ENCODE results near the gene GADL1.

Gene GADL1

GRCh38 chr3:30875505-30875904 lies 19.0 kb downstream of the GADL1 start:
- no peak for DNase-seq (ENCODE audit: low read depth, low spot score)

GRCh38 chr3:30873671-30874070 lies 20.8 kb downstream of the GADL1 start:
- DNase-seq (ENCODE audit: low read depth, low spot score), result no peak

GRCh38 chr3:30872879-30873278 lies 21.6 kb downstream of the GADL1 start:
- no peak for DNase-seq (ENCODE audit: low read depth, low spot score)

- DNase-seq (ENCODE audit: low read depth, low spot score), result no peak
Measured at GRCh38 chr3:30871720-30872119, 22.7 kb downstream of the GADL1 start.

DNA sequence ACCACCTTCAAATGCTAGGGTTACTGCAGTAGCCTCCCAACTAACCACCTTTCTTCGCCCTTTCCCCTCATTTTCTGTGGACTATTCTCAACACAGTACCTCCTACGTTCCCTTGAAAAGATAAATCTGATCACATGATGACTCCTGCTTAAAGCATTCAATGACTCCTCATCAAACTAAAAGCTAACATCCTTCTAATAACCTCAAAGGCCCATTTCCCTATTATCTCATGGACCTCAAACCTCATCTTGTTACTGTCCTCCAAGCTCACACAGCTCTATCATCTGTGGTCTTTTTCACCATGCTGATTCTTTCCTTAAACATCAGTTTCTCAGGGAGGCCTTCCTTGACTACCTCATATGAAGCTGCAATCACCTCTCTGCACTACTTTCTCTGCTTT lies 29.6 kb downstream of the GADL1 start:
- no peak for DNase-seq (ENCODE audit: low read depth, low spot score)

DNA sequence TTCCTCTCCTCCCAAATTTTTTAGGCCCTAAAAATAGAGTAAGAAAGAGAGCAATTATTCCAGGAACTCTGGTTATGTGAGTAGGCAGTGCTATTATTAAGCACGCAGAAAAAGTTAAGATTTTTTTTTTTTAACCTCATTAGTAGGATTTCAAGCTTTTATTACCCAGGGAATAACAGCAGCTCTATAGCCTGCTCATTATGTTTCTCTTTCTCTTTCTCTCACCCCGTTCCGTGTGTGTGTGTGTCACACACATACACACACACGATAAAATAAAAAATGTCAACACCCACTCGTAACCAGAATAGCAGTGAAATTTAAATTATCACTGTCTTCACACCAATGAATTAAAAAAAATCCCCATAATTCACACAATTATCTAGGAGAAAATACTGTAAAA lies 30.3 kb downstream of the GADL1 start:
- no peak for DNase-seq (ENCODE audit: low read depth, low spot score)

- DNase-seq (ENCODE audit: low read depth, low spot score), result no peak
Measured at GRCh38 chr3:30862004-30862403, 32.5 kb downstream of the GADL1 start.

DNA sequence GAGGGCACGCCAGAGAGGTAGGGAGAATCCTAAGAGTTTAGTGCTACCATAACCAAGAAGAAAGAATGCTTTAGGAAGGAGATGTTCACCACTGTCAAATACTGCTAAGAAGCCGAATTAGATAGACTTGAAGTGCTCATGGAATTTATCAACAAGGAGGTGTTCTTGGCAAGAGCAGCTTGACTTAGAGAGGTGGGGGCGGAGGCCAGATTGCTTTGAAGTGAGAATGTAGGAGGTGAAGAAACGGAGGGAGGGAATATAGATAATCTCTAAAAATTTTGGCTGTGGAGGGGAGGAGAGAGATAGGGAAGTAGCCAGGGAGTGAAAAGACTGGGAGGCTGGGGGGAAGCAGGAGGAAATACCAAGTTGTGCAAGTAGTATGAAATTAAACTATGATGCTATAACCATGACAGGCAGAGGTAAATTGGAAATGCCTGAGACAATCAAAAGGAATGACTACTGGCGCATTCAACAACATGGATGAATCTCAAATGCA lies 35.5 kb downstream of the GADL1 start:
- no peak for DNase-seq (ENCODE audit: low read depth, low spot score)

DNA sequence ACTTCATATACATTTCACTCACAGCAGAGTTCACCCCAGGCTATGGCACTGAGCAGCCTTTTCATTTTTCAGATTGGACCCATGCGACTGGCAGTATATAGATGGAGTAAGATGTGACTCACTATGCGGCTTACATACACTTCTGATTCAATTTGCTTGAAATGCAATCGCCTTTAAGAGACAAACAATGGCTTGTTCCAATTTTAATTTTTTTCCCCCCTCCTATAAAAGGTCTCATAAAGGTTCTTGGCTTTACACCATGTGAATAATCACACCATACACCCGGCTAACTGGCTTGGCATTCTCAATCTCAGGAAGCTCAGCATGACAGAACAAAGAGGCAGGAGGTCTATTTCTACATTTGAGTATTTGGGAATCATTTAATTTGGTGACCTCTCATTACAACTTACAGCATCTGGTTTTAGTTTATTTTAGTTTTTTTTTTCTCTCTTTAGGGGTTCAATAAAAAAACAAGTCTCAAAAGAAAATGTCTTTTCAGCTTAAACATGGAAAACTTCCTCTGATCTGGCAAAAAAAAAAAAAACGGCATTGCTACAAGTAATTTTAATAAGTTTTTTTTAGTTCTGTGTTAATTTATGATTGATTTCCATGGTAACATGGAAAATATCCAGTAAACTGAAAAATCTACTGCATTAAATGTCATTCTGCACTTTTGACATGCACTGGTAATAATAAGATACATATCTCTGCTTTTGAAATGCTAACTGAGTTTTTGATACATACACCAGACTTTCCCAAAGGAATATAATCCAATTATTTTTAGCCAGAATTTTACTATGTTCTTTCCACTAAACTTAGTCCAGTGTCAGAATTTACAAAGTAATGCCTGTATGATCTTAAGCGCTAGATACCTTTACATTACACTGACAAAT lies 38.8 kb downstream of the GADL1 start:
- DNase-seq (ENCODE audit: low read depth, low spot score), result no peak

DNA sequence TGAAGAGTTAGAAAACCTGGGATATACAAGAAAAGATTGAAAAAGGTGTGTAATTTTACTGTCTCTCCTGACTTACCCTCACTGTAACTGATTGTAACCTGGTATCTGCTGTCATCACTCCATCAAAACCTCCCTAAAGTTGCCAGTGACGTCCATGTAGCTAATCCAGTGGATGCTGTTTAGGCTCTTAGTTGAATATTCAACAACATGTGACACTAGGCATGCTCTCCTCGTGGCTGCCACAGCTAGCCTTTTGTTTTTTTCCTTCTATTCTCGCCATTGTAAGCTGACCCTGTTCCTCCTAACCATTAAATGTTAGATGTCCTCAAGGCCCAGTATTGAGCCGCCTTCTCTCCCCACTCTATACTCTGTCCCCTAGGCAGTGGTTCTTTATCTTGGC lies 41.6 kb downstream of the GADL1 start:
- DNase-seq (ENCODE audit: low read depth, low spot score), result no peak

- no peak for DNase-seq (ENCODE audit: low read depth, low spot score)
Measured at GRCh38 chr3:30848087-30848779, 46.2 kb downstream of the GADL1 start.

DNA sequence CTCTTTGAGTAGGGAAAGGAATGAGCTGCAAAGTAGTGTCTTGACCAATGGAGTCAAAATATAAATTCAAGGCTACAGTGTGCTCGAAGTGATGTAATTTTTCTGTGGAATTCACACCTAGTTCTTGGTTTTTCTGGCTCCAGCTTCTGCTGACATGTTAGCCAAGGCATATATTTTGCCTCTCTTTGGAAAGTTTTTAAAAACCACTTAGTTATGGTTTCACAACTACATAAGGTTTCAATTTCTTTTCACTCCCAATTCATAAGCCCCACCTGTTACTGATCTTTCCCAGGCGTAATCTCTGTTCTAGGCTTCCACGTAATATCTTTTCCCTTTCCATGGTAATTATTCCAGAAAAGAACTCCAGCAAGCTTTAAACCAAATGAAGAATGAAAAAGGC lies 46.9 kb downstream of the GADL1 start:
- no peak for DNase-seq (ENCODE audit: low read depth, low spot score)

DNA sequence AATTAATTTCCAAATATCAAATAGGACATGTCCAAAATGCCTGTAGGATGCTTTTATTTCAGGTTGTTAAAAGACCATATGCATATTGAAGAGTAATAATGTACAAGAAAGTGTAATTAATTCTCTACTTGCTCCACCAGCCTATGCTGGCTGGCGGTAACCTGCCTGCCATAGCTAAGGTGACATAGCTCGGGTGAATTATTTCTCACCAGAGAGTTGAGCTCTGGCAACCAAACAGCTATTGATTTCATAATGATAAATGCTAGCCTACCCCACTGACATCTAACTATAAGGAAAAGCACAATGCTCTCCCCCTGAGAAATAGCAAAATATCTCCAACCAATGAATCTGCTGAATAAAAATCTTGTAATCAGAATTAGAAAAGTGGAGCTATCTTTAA lies 48.9 kb downstream of the GADL1 start:
- DNase-seq (ENCODE audit: low read depth, low spot score), result no peak

GRCh38 chr3:30843877-30844276 lies 50.6 kb downstream of the GADL1 start:
- DNase-seq (ENCODE audit: low read depth, low spot score), result no peak

DNA sequence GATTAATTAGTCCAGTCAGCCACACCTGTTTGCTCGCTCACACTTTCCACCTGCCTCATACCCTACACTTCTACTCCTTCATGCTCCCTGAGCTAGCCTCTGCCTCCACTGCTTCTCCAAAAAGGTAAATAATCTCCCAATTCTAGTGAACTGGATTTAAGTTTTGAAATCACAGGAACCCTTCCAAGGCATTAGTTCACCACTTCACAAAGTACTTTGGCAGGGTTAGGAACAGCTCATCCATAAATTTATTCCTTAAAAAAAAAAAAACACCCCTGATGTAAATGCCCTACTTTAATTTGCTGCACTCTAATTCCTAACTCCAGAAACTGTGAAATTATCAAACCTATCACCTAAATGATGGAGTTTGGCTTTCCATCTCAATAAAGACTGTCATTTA lies 58.3 kb downstream of the GADL1 start:
- DNase-seq (ENCODE audit: low read depth, low spot score), result no peak

DNA sequence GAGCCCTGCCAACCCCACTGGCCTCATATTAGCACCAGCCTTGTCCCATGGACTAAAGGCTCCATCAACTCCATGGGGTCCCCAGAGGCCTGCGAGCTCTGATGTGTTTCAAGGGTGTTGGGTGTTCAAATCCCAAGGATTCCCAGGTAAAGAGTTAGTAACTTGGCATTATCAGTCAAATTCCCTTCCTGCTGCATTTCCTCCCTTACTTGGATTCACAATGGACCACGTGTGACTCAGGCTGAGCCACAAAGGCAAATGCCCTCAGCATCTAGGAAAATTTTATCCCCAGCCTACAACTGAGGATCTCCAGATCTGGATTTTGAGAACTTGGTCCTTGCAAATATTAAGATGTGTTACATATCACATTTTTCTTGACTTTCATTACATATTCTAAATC lies 58.8 kb downstream of the GADL1 start:
- no peak for DNase-seq (ENCODE audit: low read depth, low spot score)

GRCh38 chr3:30832961-30833575 lies 61.4 kb downstream of the GADL1 start:
- DNase-seq (ENCODE audit: low read depth, low spot score), result no peak

DNA sequence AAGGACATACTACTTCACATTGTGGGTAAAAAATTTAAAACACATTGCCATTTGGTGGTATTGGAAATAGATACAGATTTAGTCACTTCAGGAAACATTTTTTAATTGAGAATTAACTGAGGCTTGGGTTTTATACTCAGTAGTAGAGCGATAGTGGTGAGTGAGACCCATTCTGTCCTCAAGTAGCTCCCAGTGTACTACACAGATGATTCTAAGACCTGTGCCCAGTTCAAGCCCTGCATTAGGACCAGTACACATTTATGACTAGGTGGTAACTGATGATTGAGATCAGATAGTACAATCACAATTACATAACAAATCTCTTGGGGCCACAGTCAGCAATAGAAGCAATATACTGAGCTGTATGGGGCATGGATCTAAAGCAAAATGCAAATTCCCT lies 67.4 kb downstream of the GADL1 start:
- no peak for DNase-seq (ENCODE audit: low read depth, low spot score)

DNA sequence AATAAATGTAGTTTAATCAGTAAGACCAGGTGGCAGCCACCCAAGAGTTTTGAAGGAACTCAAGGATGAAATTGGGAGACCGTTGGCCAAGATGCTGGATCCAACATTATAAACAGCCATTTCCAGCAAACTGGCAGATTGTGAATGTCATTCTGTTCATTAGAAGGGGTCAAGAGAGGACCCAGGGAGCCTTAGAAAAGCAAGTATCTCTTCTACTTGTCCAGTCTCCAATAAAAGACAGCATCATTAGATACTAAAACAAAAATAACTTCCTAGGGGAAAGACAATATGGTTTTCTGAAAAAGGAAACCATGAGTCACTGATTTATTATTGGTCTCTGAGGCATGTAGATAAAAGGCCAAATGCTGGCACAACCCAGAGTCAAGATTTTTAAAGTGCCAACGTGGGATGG lies 67.9 kb downstream of the GADL1 start:
- peak; percentile 64 for DNase-seq (ENCODE audit: low read depth, low spot score)

GRCh38 chr3:30819067-30819798 lies 75.2 kb downstream of the GADL1 start:
- DNase-seq (ENCODE audit: low read depth, low spot score), result no peak

DNA sequence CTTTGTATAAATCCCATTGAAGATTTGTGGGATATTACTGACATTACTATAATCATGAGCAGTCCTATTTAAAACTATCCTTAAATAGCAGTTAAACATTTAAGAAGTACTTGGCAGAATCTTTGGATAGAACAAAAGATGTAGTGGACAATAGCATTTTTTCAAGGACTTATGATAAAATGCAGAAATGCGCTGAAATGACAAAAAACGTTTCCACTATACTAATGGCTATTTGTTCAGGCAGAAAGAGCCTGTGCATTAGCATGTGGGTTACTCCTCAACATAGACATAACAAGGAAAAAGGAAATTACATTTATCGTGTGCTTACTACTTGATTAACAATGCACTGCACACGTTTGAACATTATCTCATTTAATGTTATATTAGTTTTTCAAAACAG lies 80.7 kb downstream of the GADL1 start:
- no peak for DNase-seq (ENCODE audit: low read depth, low spot score)
